Activated CD8-positive, alpha-beta T cell treated with anti-CD3 and anti-CD28 coated beads for 36 hours (primary cell): ENCODE measurements around the gene MICALL1. TPM values are rescaled to one million over a fixed set of nuclear protein-coding genes. Genes with fewer than 3 reads are reported as not detected.

Source experiments
- ATAC-seq: fragments of 200-7000 bp; cut with Tn5 transposase; one replicate; pipeline ENCODE4 v1.10.0; 2021; ENCODE audit warnings: mild to moderate bottlenecking, moderate library complexity
- CTCF ChIA-PET: fragments of 350-600 bp; sonication (Branson Sonifier 250); formaldehyde crosslinking; loops from one replicate; lab custom pipeline; 2021; ENCODE audit warnings: antibody characterized with exemption; lab: Charles Lee
- POLR2A ChIA-PET: fragments of 350-600 bp; sonication (Branson Sonifier 250); formaldehyde crosslinking; loops from one replicate; lab custom pipeline; 2021; ENCODE audit warnings: antibody characterized with exemption; lab: Charles Lee
- DNase-seq: peaks from one replicate; pipeline ENCODE4 v3.0.0-alpha.2; 2020
- H3K27ac Mint-ChIP-seq: one replicate; pipeline ENCODE4 v1.8.0; 2021; ENCODE audit warnings: mild to moderate bottlenecking, mixed read lengths
- H3K27me3 Mint-ChIP-seq: one replicate; pipeline ENCODE4 v1.8.0; 2021; ENCODE audit warnings: mixed read lengths
- H3K36me3 Mint-ChIP-seq: one replicate; pipeline ENCODE4 v1.8.0; 2021; ENCODE audit warnings: low read depth, mixed read lengths
- H3K4me1 Mint-ChIP-seq: one replicate; pipeline ENCODE4 v1.8.0; 2021; ENCODE audit warnings: low read depth, mixed read lengths
- H3K4me3 Mint-ChIP-seq: one replicate; pipeline ENCODE4 v1.8.0; 2021; ENCODE audit warnings: mild to moderate bottlenecking, moderate library complexity, mixed read lengths
- H3K9me3 Mint-ChIP-seq: one replicate; pipeline ENCODE4 v1.8.0; 2021; ENCODE audit warnings: mixed read lengths
- CTCF ChIP-seq: fragments of 200-600 bp; IDR thresholded peaks from one replicate; pipeline ENCODE4 v1.8.0; 2022; ENCODE audit warnings: antibody characterized with exemption, mild to moderate bottlenecking
- intact Hi-C: fragments of 100-400 bp; cut with micrococcal nuclease; formaldehyde crosslinking; loops from one replicate; pipeline ENCODE4 v1.10.0; 2022
- total RNA-seq, 2 experiments: library from RNA; stranded (reverse); gene quantifications; one replicate each; pipeline ENCODE4 v1.2.3, GENCODE V29; 2021

The MICALL1 gene
- total RNA-seq, 2 experiments from 2014 or later: 10.2 to 11.8 TPM

- intact Hi-C loops: no loop called here
- DNase-seq: no peak
- TF ChIP-seq CTCF: no peak
- no peaks in the 10 kb centered on the region for H3K27me3 Mint-ChIP-seq
- peaks cover 13% of the 10 kb centered on the region for H3K4me1 Mint-ChIP-seq
- no peak overlapping the region for H3K27ac Mint-ChIP-seq
- CTCF ChIA-PET: interaction anchor here (1.6 to 1.8 kb wide), 3 partner anchors 14 to 73 kb away, joined by 3 to 7 read pairs (median 4); no protein-coding TSS in a partner anchor
- H3K4me3 Mint-ChIP-seq: no peak overlapping the region
- ATAC-seq: no peak
- H3K9me3 Mint-ChIP-seq: no peaks in the 10 kb centered on the region
- peaks cover 23% of the 10 kb centered on the region for H3K36me3 Mint-ChIP-seq
- POLR2A ChIA-PET: interaction anchor here (0.6 to 2.9 kb wide), 4 partner anchors 13 to 48 kb away, joined by 3 to 7 read pairs (median 4); partner anchors contain the start of gene MICALL1
These were observed 14.2 kb upstream of the MICALL1 start for GRCh38 chr22:37891926-37892325.

- H3K9me3 Mint-ChIP-seq: no peaks in the 10 kb centered on the region
- intact Hi-C loops: no loop called here
- DNase-seq (no peak), ATAC-seq (no peak)
- peaks cover 19% of the 10 kb centered on the region for H3K36me3 Mint-ChIP-seq
- CTCF ChIA-PET: interaction anchor here (1.6 to 1.8 kb wide), 3 partner anchors 13 to 72 kb away, joined by 3 to 7 read pairs (median 4); no protein-coding TSS in a partner anchor
- H3K4me3 Mint-ChIP-seq: no peak overlapping the region
- no peaks in the 10 kb centered on the region for H3K27me3 Mint-ChIP-seq
- no peak overlapping the region for H3K27ac Mint-ChIP-seq
- POLR2A ChIA-PET: interaction anchor here (0.6 to 2.9 kb wide), 6 partner anchors 13 to 74 kb away, joined by 3 to 7 read pairs (median 4); partner anchors contain the start of gene MICALL1
- H3K4me1 Mint-ChIP-seq: peaks cover 16% of the 10 kb centered on the region
- no peak for TF ChIP-seq CTCF
These were observed 13.3 kb upstream of the MICALL1 start for GRCh38 chr22:37892566-37893335.

- H3K27me3 Mint-ChIP-seq: no peaks in the 10 kb centered on the region
- ChIA-PET POLR2A (interaction anchor here (0.6 to 2.9 kb wide), 4 partner anchors 12 to 75 kb away, joined by 3 to 7 read pairs (median 4); partner anchors contain the start of gene MICALL1), CTCF (interaction anchor here (0.9 to 1.6 kb wide), 2 partner anchors 30 to 72 kb away, joined by 3 to 7 read pairs; no protein-coding TSS in a partner anchor)
- peaks cover 16% of the 10 kb centered on the region for H3K4me1 Mint-ChIP-seq
- intact Hi-C loops: no loop called here
- H3K36me3 Mint-ChIP-seq: peaks cover 11% of the 10 kb centered on the region
- ATAC-seq: no peak
- H3K27ac Mint-ChIP-seq: peak overlapping the region; percentile 21
- TF ChIP-seq CTCF: no peak
- no peaks in the 10 kb centered on the region for H3K9me3 Mint-ChIP-seq
- no peak for DNase-seq
- H3K4me3 Mint-ChIP-seq: no peak overlapping the region
These were observed 12.5 kb upstream of the MICALL1 start for GRCh38 chr22:37893583-37893983.

- intact Hi-C loops: no loop called here
- CTCF ChIA-PET: no interaction called here
- H3K4me3 Mint-ChIP-seq: no peak overlapping the region
- H3K27me3 Mint-ChIP-seq: no peaks in the 10 kb centered on the region
- DNase-seq (no peak), ATAC-seq (no peak)
- peak overlapping the region; percentile 64 for H3K27ac Mint-ChIP-seq
- H3K9me3 Mint-ChIP-seq: no peaks in the 10 kb centered on the region
- TF ChIP-seq CTCF: no peak
- POLR2A ChIA-PET: interaction anchor here (2.2 to 2.5 kb wide), 2 partner anchors 10 to 13 kb away, joined by 5 to 15 read pairs; partner anchors contain the start of gene MICALL1
- H3K36me3 Mint-ChIP-seq: peaks cover 3% of the 10 kb centered on the region
- peaks cover 16% of the 10 kb centered on the region for H3K4me1 Mint-ChIP-seq
These were observed 11.0 kb upstream of the MICALL1 start for GRCh38 chr22:37894939-37895670.
